H9 (cell line): ENCODE measurements around the gene LMOD1. TPM values are rescaled to one million over a fixed set of nuclear protein-coding genes. Genes with fewer than 3 reads are reported as not detected.

Experiments used
- DNase-seq: peaks from one replicate; pipeline ENCODE4 v3.0.0-alpha.2; 2017
- H2AFZ ChIP-seq: one replicate; pipeline ENCODE4 v1.6.1; 2013; ENCODE audit warnings: mild to moderate bottlenecking, low read length, control low read depth, moderate library complexity
- H2AK5ac ChIP-seq: 2 replicates; pipeline ENCODE4 v1.6.1; 2013; ENCODE audit warnings: low read length, control low read depth, mixed read lengths; ENCODE audit not compliant: insufficient read length
- H2BK120ac ChIP-seq: one replicate; pipeline ENCODE4 v1.6.1; 2013; ENCODE audit warnings: low read depth, mild to moderate bottlenecking, low read length, control low read depth, inconsistent platforms; ENCODE audit not compliant: poor library complexity, severe bottlenecking
- H2BK12ac ChIP-seq: 2 replicates; pipeline ENCODE4 v1.6.1; 2013; ENCODE audit warnings: low read length, control low read depth, mixed read lengths, low read depth; ENCODE audit not compliant: insufficient read length
- H2BK15ac ChIP-seq: 2 replicates; pipeline ENCODE4 v1.6.1; 2013; ENCODE audit warnings: low read depth, low read length, control low read depth
- H2BK20ac ChIP-seq: one replicate; pipeline ENCODE4 v1.6.1; 2013; ENCODE audit warnings: low read depth, mild to moderate bottlenecking, low read length, control low read depth, inconsistent platforms; ENCODE audit not compliant: poor library complexity, severe bottlenecking
- H2BK5ac ChIP-seq: 2 replicates; pipeline ENCODE4 v1.6.1; 2013; ENCODE audit warnings: low read length, control low read depth, mixed read lengths; ENCODE audit not compliant: insufficient read length
- H3K14ac ChIP-seq: 2 replicates; pipeline ENCODE4 v1.6.1; 2013; ENCODE audit warnings: low read length, control low read depth; ENCODE audit not compliant: insufficient read depth
- H3K18ac ChIP-seq: 2 replicates; pipeline ENCODE4 v1.6.1; 2013; ENCODE audit warnings: low read depth, mild to moderate bottlenecking, mixed read lengths, low read length, control low read depth; ENCODE audit not compliant: insufficient read length
- H3K23ac ChIP-seq: 2 replicates; pipeline ENCODE4 v1.6.1; 2013; ENCODE audit warnings: low read length, control low read depth, mixed read lengths, low read depth; ENCODE audit not compliant: insufficient read length
- H3K23me2 ChIP-seq: 2 replicates; pipeline ENCODE4 v1.6.1; 2013; ENCODE audit warnings: low read depth, mild to moderate bottlenecking, mixed read lengths, low read length, control low read depth; ENCODE audit not compliant: insufficient read length, poor library complexity, severe bottlenecking
- H3K27ac ChIP-seq: 2 replicates; pipeline ENCODE4 v1.5.1; 2013; ENCODE audit warnings: low read length, control low read depth, mixed read lengths, low read depth; ENCODE audit not compliant: insufficient read length
- H3K27me3 ChIP-seq: 2 replicates; pipeline ENCODE4 v1.6.1; 2013; ENCODE audit warnings: low read length, control low read depth, inconsistent platforms; ENCODE audit not compliant: insufficient read depth
- H3K4ac ChIP-seq: 2 replicates; pipeline ENCODE4 v1.6.1; 2013; ENCODE audit warnings: low read depth, mild to moderate bottlenecking, control low read depth, inconsistent platforms, low read length, moderate library complexity
- H3K4me1 ChIP-seq: 2 replicates; pipeline ENCODE4 v1.6.1; 2013; ENCODE audit warnings: low read length, control low read depth, inconsistent platforms; ENCODE audit not compliant: insufficient read depth
- H3K4me2 ChIP-seq: 2 replicates; pipeline ENCODE4 v1.6.1; 2013; ENCODE audit warnings: low read length, control low read depth, mixed read lengths; ENCODE audit not compliant: insufficient read length, insufficient read depth
- H3K56ac ChIP-seq: 2 replicates; pipeline ENCODE4 v1.6.1; 2013; ENCODE audit warnings: low read depth, mild to moderate bottlenecking, mixed read lengths, low read length, control low read depth; ENCODE audit not compliant: insufficient read length
- H3K79me1 ChIP-seq: 2 replicates; pipeline ENCODE4 v1.6.1; 2013; ENCODE audit warnings: low read depth, mild to moderate bottlenecking, moderate library complexity, low read length, control low read depth, inconsistent platforms; ENCODE audit not compliant: insufficient read depth, poor library complexity, severe bottlenecking
- H3K79me2 ChIP-seq: 2 replicates; pipeline ENCODE4 v1.6.1; 2013; ENCODE audit warnings: low read length, control low read depth, inconsistent platforms; ENCODE audit not compliant: insufficient read depth
- H3K9ac ChIP-seq: 2 replicates; pipeline ENCODE4 v1.6.1; 2013; ENCODE audit warnings: low read length, control low read depth, mixed read lengths; ENCODE audit not compliant: insufficient read length; ENCODE audit errors: extremely low read depth
- H3K9me3 ChIP-seq: one replicate; pipeline ENCODE4 v1.6.1; 2013; ENCODE audit warnings: low read depth, low read length, inconsistent platforms; ENCODE audit not compliant: control insufficient read depth
- H3T11ph ChIP-seq: one replicate; pipeline ENCODE4 v1.6.1; 2013; ENCODE audit warnings: mild to moderate bottlenecking, low read length, control low read depth, inconsistent platforms
- H4K20me1 ChIP-seq: one replicate; pipeline ENCODE4 v1.6.1; 2013; ENCODE audit not compliant: control insufficient read depth, insufficient read length, insufficient read depth
- H4K5ac ChIP-seq: 2 replicates; pipeline ENCODE4 v1.6.1; 2013; ENCODE audit warnings: low read depth, mild to moderate bottlenecking, mixed read lengths, low read length, control low read depth; ENCODE audit not compliant: insufficient read length
- H4K8ac ChIP-seq: replicated peaks from 2 replicates; pipeline ENCODE4 v1.6.1; 2013; ENCODE audit warnings: low read length, control low read depth, mixed read lengths, low read depth; ENCODE audit not compliant: insufficient read length
- H4K91ac ChIP-seq: 2 replicates; pipeline ENCODE4 v1.6.1; 2013; ENCODE audit warnings: low read depth, mild to moderate bottlenecking, moderate library complexity, mixed read lengths, low read length, control low read depth; ENCODE audit not compliant: insufficient read length
- H3K27ac Mint-ChIP-seq, 3 experiments: 2 replicates in 2 of 3; 3 replicates in 1 of 3; pipeline ENCODE4 v1.8.0; 2020 to 2021; ENCODE audit warnings: mixed read lengths in 3 of 3, mild to moderate bottlenecking in 1 of 3, moderate library complexity in 1 of 3
- H3K27me3 Mint-ChIP-seq: 2 replicates; pipeline ENCODE4 v1.8.0; 2021; ENCODE audit warnings: low read depth, mild to moderate bottlenecking, moderate library complexity, mixed read lengths
- H3K36me3 Mint-ChIP-seq, 3 experiments: 2 replicates in 2 of 3; 3 replicates in 1 of 3; pipeline ENCODE4 v1.8.0; 2020 to 2021; ENCODE audit warnings: low read depth in 3 of 3, mixed read lengths in 3 of 3; ENCODE audit not compliant: insufficient read depth in 1 of 3
- H3K4me1 Mint-ChIP-seq, 2 experiments: 2 replicates each; pipeline ENCODE4 v1.8.0; 2020; ENCODE audit warnings: mixed read lengths in 2 of 2
- H3K4me3 Mint-ChIP-seq, 2 experiments: 2 replicates in 1 of 2; 3 replicates in 1 of 2; pipeline ENCODE4 v1.8.0; 2020 to 2021; ENCODE audit warnings: mild to moderate bottlenecking in 2 of 2, mixed read lengths in 2 of 2, moderate library complexity in 1 of 2
- H3K9me3 Mint-ChIP-seq, 2 experiments: 2 replicates in 1 of 2; 3 replicates in 1 of 2; pipeline ENCODE4 v1.8.0; 2020; ENCODE audit warnings: mild to moderate bottlenecking in 2 of 2, mixed read lengths in 2 of 2, moderate library complexity in 1 of 2
- WGBS: extraction: QIAGEN DNeasy Blood & Tissue Kit; methylation state at CpG from one replicate; pipeline ENCODE4 v1.1.7; 2013; ENCODE audit warnings: missing lambda C conversion rate, low lambda C conversion rate, mixed read lengths; ENCODE audit not compliant: insufficient read length; ENCODE audit errors: extremely low coverage; 5-methylcytosine and 5-hydroxymethylcytosine counted together
- total RNA-seq: library from RNA; stranded (reverse); gene quantifications from 2 replicates; pipeline ENCODE4 v1.2.1, GENCODE V29; 2021
- TF ChIP-seq, protein P1 (sequence below): fragments of 200-600 bp; sonication (generic); conservative IDR thresholded peaks from 3 replicates; pipeline ENCODE4 v1.8.0; 2021; ENCODE audit warnings: antibody characterized with exemption, mild to moderate bottlenecking

LMOD1 gene
- total RNA-seq, 1 experiment from 2014 or later, result 0.31 TPM

GRCh38 chr1:201849372-201850052 lies 96.8 kb downstream of the LMOD1 start:
- Mint-ChIP-seq H3K36me3 (peaks cover 25 to 65% (median 60%) of the 10 kb centered on the region in 3 experiments; a peak in 6 of 7 replicates), H3K9me3 (no peaks in the 10 kb centered on the region), H3K4me1 (no peaks in the 10 kb centered on the region), H3K27ac (no peak overlapping the region; a peak in 1 of 7 replicates), H3K4me3 (no peak overlapping the region), H3K27me3 (no peaks in the 10 kb centered on the region)
- no peaks in the 10 kb centered on the region for H3K27me3 ChIP-seq
- H3K4ac ChIP-seq, result no peak overlapping the region
- H3K4me2 ChIP-seq, result no peak overlapping the region
- H3K9me3 ChIP-seq, result no peaks in the 10 kb centered on the region
- no peak overlapping the region for H3K23ac ChIP-seq
- no peak overlapping the region for H2AFZ ChIP-seq
- H3K18ac ChIP-seq, result no peak overlapping the region
- no peaks in the 10 kb centered on the region for H3K23me2 ChIP-seq
- H2AK5ac ChIP-seq, result no peak overlapping the region
- H3T11ph ChIP-seq, result no peak overlapping the region
- H3K4me1 ChIP-seq, result no peaks in the 10 kb centered on the region
- H3K27ac ChIP-seq, result no peak overlapping the region
- no peak overlapping the region for H2BK20ac ChIP-seq
- no peak overlapping the region for H2BK15ac ChIP-seq
- no peak overlapping the region for H4K5ac ChIP-seq
- TF ChIP-seq, protein P1, sequence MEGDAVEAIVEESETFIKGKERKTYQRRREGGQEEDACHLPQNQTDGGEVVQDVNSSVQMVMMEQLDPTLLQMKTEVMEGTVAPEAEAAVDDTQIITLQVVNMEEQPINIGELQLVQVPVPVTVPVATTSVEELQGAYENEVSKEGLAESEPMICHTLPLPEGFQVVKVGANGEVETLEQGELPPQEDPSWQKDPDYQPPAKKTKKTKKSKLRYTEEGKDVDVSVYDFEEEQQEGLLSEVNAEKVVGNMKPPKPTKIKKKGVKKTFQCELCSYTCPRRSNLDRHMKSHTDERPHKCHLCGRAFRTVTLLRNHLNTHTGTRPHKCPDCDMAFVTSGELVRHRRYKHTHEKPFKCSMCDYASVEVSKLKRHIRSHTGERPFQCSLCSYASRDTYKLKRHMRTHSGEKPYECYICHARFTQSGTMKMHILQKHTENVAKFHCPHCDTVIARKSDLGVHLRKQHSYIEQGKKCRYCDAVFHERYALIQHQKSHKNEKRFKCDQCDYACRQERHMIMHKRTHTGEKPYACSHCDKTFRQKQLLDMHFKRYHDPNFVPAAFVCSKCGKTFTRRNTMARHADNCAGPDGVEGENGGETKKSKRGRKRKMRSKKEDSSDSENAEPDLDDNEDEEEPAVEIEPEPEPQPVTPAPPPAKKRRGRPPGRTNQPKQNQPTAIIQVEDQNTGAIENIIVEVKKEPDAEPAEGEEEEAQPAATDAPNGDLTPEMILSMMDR, result no peak
- H2BK12ac ChIP-seq, result no peak overlapping the region
- H3K79me2 ChIP-seq, result peaks cover 2% of the 10 kb centered on the region; the same call in 1 of the 2 replicates
- no peaks in the 10 kb centered on the region for H4K20me1 ChIP-seq
- H3K9ac ChIP-seq, result no peak overlapping the region
- no peak overlapping the region for H2BK120ac ChIP-seq
- H4K91ac ChIP-seq, result no peak overlapping the region
- no peak overlapping the region for H4K8ac ChIP-seq
- no peak overlapping the region for H2BK5ac ChIP-seq
- H3K14ac ChIP-seq, result no peak overlapping the region
- WGBS, result no CpG with 5 or more reads among the region's 2 CpGs
- H3K56ac ChIP-seq, result no peak overlapping the region
- no peaks in the 10 kb centered on the region for H3K79me1 ChIP-seq
- DNase-seq, result no peak
